ENCODE data around the gene FAH. TPM values are rescaled to one million over a fixed set of nuclear protein-coding genes. Genes with fewer than 3 reads are reported as not detected.

Gene FAH
- total and polyA plus RNA-seq, 2 experiments from 2014 or later = 18.2 to 46.4 TPM

GRCh38 chr15:80167936-80168335, 15.1 kb downstream of the FAH start:
- no peaks in the 10 kb centered on the region for H3K27me3 ChIP-seq
- no peak overlapping the region for H3K27ac ChIP-seq
- DNase-seq (ENCODE audit: low read depth in 1 of 2, low spot score in 1 of 2) = no peak
- no peaks in the 10 kb centered on the region for H3K4me1 ChIP-seq (ENCODE audit: low read depth)
- TF ChIP-seq CTCF (IDR thresholded peaks at IDR 0.05; ENCODE audit: low read depth, low read length) = no peak
- no peaks in the 10 kb centered on the region for H3K36me3 ChIP-seq
- H3K9me3 ChIP-seq (ENCODE audit: low read depth) = no peaks in the 10 kb centered on the region
- H3K4me3 ChIP-seq = no peak overlapping the region

GRCh38 chr15:80168421-80168820, 15.6 kb downstream of the FAH start:
- no peaks in the 10 kb centered on the region for H3K27me3 ChIP-seq
- H3K36me3 ChIP-seq = no peaks in the 10 kb centered on the region
- DNase-seq (ENCODE audit: low read depth in 1 of 2, low spot score in 1 of 2) = no peak
- no peaks in the 10 kb centered on the region for H3K4me1 ChIP-seq (ENCODE audit: low read depth)
- TF ChIP-seq CTCF (IDR thresholded peaks at IDR 0.05; ENCODE audit: low read depth, low read length) = no peak
- H3K9me3 ChIP-seq (ENCODE audit: low read depth) = no peaks in the 10 kb centered on the region
- no peak overlapping the region for H3K4me3 ChIP-seq
- H3K27ac ChIP-seq = no peak overlapping the region

GRCh38 chr15:80169768-80170357, 17.1 kb downstream of the FAH start:
- no peaks in the 10 kb centered on the region for H3K4me1 ChIP-seq (ENCODE audit: low read depth)

GRCh38 chr15:80170596-80170995, 17.8 kb downstream of the FAH start:
- TF ChIP-seq CTCF (IDR thresholded peaks at IDR 0.05; ENCODE audit: low read depth, low read length) = no peak
- Histone ChIP-seq H3K4me3 (no peak overlapping the region), H3K36me3 (no peaks in the 10 kb centered on the region), H3K27me3 (no peaks in the 10 kb centered on the region), H3K9me3 (ENCODE audit: low read depth) (no peaks in the 10 kb centered on the region), H3K27ac (no peak overlapping the region), H3K4me1 (ENCODE audit: low read depth) (no peaks in the 10 kb centered on the region)
- DNase-seq (ENCODE audit: low read depth in 1 of 2, low spot score in 1 of 2) = no peak

More at GRCh38 chr15:80169768-80170357, 17.1 kb downstream of the FAH start:
- DNase-seq (ENCODE audit: low read depth in 1 of 2, low spot score in 1 of 2) = no peak
- H3K27me3 ChIP-seq = no peaks in the 10 kb centered on the region
- H3K27ac ChIP-seq = no peak overlapping the region
- H3K36me3 ChIP-seq = no peaks in the 10 kb centered on the region
- H3K4me3 ChIP-seq = no peak overlapping the region
- no peak for TF ChIP-seq CTCF (IDR thresholded peaks at IDR 0.05; ENCODE audit: low read depth, low read length)
- no peaks in the 10 kb centered on the region for H3K9me3 ChIP-seq (ENCODE audit: low read depth)

GRCh38 chr15:80171787-80172186, 19.0 kb downstream of the FAH start:
- Histone ChIP-seq H3K4me1 (ENCODE audit: low read depth) (no peaks in the 10 kb centered on the region), H3K27me3 (no peaks in the 10 kb centered on the region), H3K4me3 (no peak overlapping the region), H3K36me3 (no peaks in the 10 kb centered on the region), H3K9me3 (ENCODE audit: low read depth) (no peaks in the 10 kb centered on the region), H3K27ac (no peak overlapping the region)
- no peak for DNase-seq (ENCODE audit: low read depth in 1 of 2, low spot score in 1 of 2)
- TF ChIP-seq CTCF (IDR thresholded peaks at IDR 0.05; ENCODE audit: low read depth, low read length) = no peak

Measured in cardiac muscle cell (in vitro differentiated cells and primary cell).